Liver (tissue), 9 donors: Measurements from ENCODE around the gene ETS1. TPM values are rescaled to one million over a fixed set of nuclear protein-coding genes. Genes with fewer than 3 reads are reported as not detected.

Experiments used
- DNase-seq: peaks from one replicate; pipeline ENCODE4 v3.0.0-alpha.2; 2017; ENCODE audit warnings: low spot score
- H3K27ac ChIP-seq, 2 donors: one replicate each; pipeline ENCODE4 v1.7.0; 2013; ENCODE audit warnings: inconsistent platforms in 2 of 2, low read length in 2 of 2, control low read depth in 1 of 2, low read depth in 1 of 2, mild to moderate bottlenecking in 1 of 2
- H3K27me3 ChIP-seq, 4 donors: one replicate each; pipeline versions ENCODE4 v1.6.1 to v1.7.0; 2013; ENCODE audit warnings: low read length in 3 of 4, inconsistent platforms in 1 of 4, mild to moderate bottlenecking in 1 of 4, moderate library complexity in 1 of 4; ENCODE audit not compliant: control insufficient read depth in 4 of 4, insufficient read depth in 4 of 4
- H3K36me3 ChIP-seq, 4 donors: one replicate each; pipeline versions ENCODE4 v1.6.1 to v1.7.0; 2013; ENCODE audit warnings: low read length in 3 of 4, mild to moderate bottlenecking in 3 of 4, low read depth in 1 of 4, moderate library complexity in 1 of 4; ENCODE audit not compliant: control insufficient read depth in 4 of 4, insufficient read depth in 3 of 4
- H3K4me1 ChIP-seq, 4 donors: one replicate each; pipeline versions ENCODE4 v1.6.1 to v1.7.0; 2013; ENCODE audit warnings: low read length in 3 of 4, mild to moderate bottlenecking in 3 of 4, moderate library complexity in 1 of 4; ENCODE audit not compliant: control insufficient read depth in 4 of 4, insufficient read depth in 4 of 4
- H3K4me3 ChIP-seq, 3 donors: one replicate each; pipeline versions ENCODE4 v1.6.1 to v1.7.0; 2013; ENCODE audit warnings: low read length in 3 of 3, control low read depth in 1 of 3, low read depth in 1 of 3, mild to moderate bottlenecking in 1 of 3
- H3K9ac ChIP-seq, 2 donors: one replicate each; pipeline ENCODE4 v1.7.0; 2013; ENCODE audit warnings: low read length in 2 of 2, mild to moderate bottlenecking in 2 of 2, moderate library complexity in 2 of 2, control low read depth in 1 of 2, low read depth in 1 of 2
- H3K9me3 ChIP-seq, 4 donors: one replicate each; pipeline versions ENCODE4 v1.6.1 to v1.7.0; 2013; ENCODE audit warnings: low read length in 3 of 4; ENCODE audit not compliant: control insufficient read depth in 4 of 4
- CTCF ChIP-seq: fragments of 150-350 bp; IDR thresholded peaks from 2 replicates; pipeline ENCODE4 v1.5.1; 2017; ENCODE audit warnings: improper control_type of control experiment, low read depth, low read length; ENCODE audit not compliant: missing input control
- FOXA1 ChIP-seq: IDR thresholded peaks from 2 replicates; pipeline ENCODE4 v1.6.1; 2016; ENCODE audit warnings: antibody characterized with exemption
- GABPA ChIP-seq, 2 donors: IDR thresholded peaks in 1 of 2; conservative IDR thresholded peaks in 1 of 2; 2 replicates each; pipeline ENCODE4 v1.6.1; 2016; ENCODE audit warnings: antibody characterized with exemption in 2 of 2, mild to moderate bottlenecking in 1 of 2, moderate library complexity in 1 of 2
- JUND ChIP-seq, 2 donors: IDR thresholded peaks; 2 replicates each; pipeline ENCODE4 v1.6.1; 2016; ENCODE audit warnings: antibody characterized with exemption in 2 of 2
- NR2F2 ChIP-seq: IDR thresholded peaks from 2 replicates; pipeline ENCODE4 v1.6.1; 2016; ENCODE audit warnings: antibody characterized with exemption
- RAD21 ChIP-seq, 2 donors: IDR thresholded peaks; 2 replicates each; pipeline ENCODE4 v1.6.1; 2016; ENCODE audit warnings: antibody characterized with exemption in 2 of 2, mild to moderate bottlenecking in 2 of 2
- SP1 ChIP-seq: IDR thresholded peaks from 2 replicates; pipeline ENCODE4 v1.6.1; 2018; ENCODE audit warnings: antibody characterized with exemption, mild to moderate bottlenecking
- TAF1 ChIP-seq: conservative IDR thresholded peaks from 2 replicates; pipeline ENCODE4 v1.6.1; 2016; ENCODE audit warnings: antibody characterized with exemption, mild to moderate bottlenecking
- YY1 ChIP-seq: IDR thresholded peaks from 2 replicates; pipeline ENCODE4 v1.6.1; 2016; ENCODE audit warnings: antibody characterized with exemption, mild to moderate bottlenecking
- WGBS: extraction: QIAGEN DNeasy Blood & Tissue Kit; methylation state at CpG from one replicate; pipeline ENCODE4 v1.1.7; 2013; 5-methylcytosine and 5-hydroxymethylcytosine counted together
- polyA plus RNA-seq, 2 donors: library from polyadenylated mRNA; stranded (reverse) in 1 of 2; unstranded in 1 of 2; fragments of 200-250 nt in 1 of 2; fragments of >200 nt in 1 of 2; fragmentation: Nextera tagmentation in 1 of 2; extraction: Ambion mirVana in 1 of 2; gene quantifications; one replicate each; pipeline versions ENCODE4 v1.2.1 to v1.2.3, GENCODE V29; 2013 to 2015
- total RNA-seq, 2 donors: library from RNA; depleted of rRNA; stranded (reverse); fragments of >200 nt; gene quantifications; one replicate each; pipeline ENCODE4 v1.2.3, GENCODE V29; 2014
- TF ChIP-seq, protein P1 (sequence below): IDR thresholded peaks from 2 replicates; pipeline ENCODE4 v1.6.1; 2016; ENCODE audit warnings: antibody characterized with exemption
- TF ChIP-seq, protein P2 (sequence below): IDR thresholded peaks from 2 replicates; pipeline ENCODE4 v1.6.1; 2016; ENCODE audit warnings: antibody characterized with exemption
- TF ChIP-seq, protein P3 (sequence below): IDR thresholded peaks from 2 replicates; pipeline ENCODE4 v1.6.1; 2016; ENCODE audit warnings: antibody characterized with exemption, mild to moderate bottlenecking
- donor health status: healthy.
- donor health status: healthy.
- donor health status: healthy.
- donor health status: healthy.
- donor health status: healthy.

The ETS1 gene
- total and polyA plus RNA-seq, 4 donors, result 4.8 to 30.0 (median 20.3) TPM

DNA sequence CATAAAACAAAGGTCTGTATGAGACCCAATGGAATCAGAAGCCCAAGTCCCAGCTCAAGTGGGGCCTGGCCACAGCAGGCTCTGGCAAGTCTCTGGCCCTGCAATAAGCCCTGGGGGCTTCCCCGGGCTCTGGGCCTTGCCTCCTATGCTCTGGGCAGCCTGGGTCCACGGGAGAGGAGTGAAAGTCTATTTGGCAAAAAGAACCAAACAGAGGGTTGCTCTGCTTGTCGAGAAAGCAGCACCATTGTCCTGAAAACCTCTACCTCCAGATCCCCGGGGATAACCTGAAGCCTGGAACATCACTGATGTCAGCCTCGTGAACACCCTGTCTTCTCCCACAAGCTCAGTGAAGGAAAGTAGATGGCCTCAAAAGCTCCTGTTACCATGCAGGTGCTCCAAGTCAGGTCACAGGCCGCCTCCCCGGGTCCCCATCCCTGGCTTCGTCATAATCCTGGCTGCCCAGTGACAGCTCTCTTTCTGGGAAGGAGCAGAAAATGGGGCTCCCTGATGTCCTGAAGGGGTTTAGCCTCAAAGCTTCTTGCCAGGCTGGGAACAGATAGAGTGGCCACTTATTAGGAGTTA, 46.1 kb upstream of the ETS1 start:
- Histone ChIP-seq H3K9me3 (no peaks in the 10 kb centered on the region), H3K36me3 (no peaks in the 10 kb centered on the region), H3K9ac (no peak overlapping the region), H3K27me3 (no peaks in the 10 kb centered on the region), H3K4me3 (no peak overlapping the region), H3K4me1 (peaks cover 0 to 21% (median 18%) of the 10 kb centered on the region in 4 donors), H3K27ac (no peak overlapping the region)
- TF ChIP-seq JUND (IDR thresholded peaks at IDR 0.05) (no peak), CTCF (no peak)
- TF ChIP-seq, protein P1, sequence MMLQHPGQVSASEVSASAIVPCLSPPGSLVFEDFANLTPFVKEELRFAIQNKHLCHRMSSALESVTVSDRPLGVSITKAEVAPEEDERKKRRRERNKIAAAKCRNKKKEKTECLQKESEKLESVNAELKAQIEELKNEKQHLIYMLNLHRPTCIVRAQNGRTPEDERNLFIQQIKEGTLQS, result no peak
- 79% methylated on average over 8 of the region's 8 CpGs for WGBS
- DNase-seq, result no peak

- no peak overlapping the region for H3K4me3 ChIP-seq
- H3K36me3 ChIP-seq, result no peaks in the 10 kb centered on the region
- TF ChIP-seq, protein P2, sequence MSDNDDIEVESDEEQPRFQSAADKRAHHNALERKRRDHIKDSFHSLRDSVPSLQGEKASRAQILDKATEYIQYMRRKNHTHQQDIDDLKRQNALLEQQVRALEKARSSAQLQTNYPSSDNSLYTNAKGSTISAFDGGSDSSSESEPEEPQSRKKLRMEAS, result no peak
- TF ChIP-seq RAD21 (IDR thresholded peaks at IDR 0.05) (peak; percentile 70 to 82), CTCF (peak; percentile 50)
- H3K9ac ChIP-seq, result no peak overlapping the region
- no peak for DNase-seq
- WGBS, result 70% methylated on average over 6 of the region's 6 CpGs
- H3K27ac ChIP-seq, result no peak overlapping the region
- H3K27me3 ChIP-seq, result no peaks in the 10 kb centered on the region
- peaks cover 0 to 21% (median 18%) of the 10 kb centered on the region in 4 donors for H3K4me1 ChIP-seq
- no peaks in the 10 kb centered on the region for H3K9me3 ChIP-seq
Measured at GRCh38 chr11:128632141-128632791, 44.9 kb upstream of the ETS1 start.

DNA sequence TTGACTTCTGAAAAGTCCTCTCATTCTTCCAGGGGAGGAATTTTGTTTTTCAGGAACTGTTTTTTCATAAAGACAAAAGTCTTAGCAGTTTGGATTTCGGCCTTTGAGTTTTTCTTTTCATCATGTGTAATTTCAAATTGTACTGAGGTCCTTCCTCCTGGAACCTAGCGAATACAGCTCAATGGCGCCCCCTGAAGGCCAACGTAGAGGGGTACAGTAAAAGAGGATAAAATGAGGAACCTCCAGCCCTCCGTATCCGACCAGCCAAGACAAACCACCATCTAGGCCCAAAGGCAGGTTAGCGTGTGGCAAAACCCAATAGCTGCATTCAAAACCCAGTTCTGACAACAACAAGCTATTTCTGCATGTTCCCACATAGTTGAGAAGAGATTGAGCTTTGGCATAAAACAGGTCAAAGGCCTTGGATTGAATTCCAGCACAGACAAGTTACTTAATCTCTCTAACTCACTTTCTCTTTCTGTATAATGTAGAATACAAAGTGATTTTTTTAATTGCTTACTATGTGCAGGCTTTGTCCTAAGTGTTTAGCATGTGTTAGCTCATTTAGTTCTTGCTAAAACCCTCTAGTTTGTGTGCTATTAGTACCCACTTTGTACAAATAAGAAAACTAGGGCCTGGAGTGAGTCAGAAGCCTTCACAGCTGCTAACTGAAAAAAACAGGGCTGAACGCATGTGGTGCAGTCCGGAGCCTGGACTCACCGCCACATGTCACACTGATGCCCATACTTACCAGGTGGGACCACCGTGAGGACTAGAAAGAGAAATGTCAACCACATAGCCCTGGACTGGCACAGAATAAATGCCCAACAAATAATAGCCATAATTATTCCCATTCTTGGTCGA, 43.2 kb upstream of the ETS1 start:
- Histone ChIP-seq H3K9me3 (no peaks in the 10 kb centered on the region), H3K4me1 (peaks cover 0 to 33% (median 28%) of the 10 kb centered on the region in 4 donors), H3K36me3 (no peaks in the 10 kb centered on the region), H3K27ac (peak overlapping the region; percentile 64 to 81), H3K9ac (peak overlapping the region in 1 of 2 donors; percentile 57), H3K27me3 (no peaks in the 10 kb centered on the region), H3K4me3 (no peak overlapping the region)
- DNase-seq, result peak; percentile 84
- 28% methylated on average over 12 of the region's 12 CpGs for WGBS
- TF ChIP-seq JUND (IDR thresholded peaks at IDR 0.05) (no peak), GABPA (IDR thresholded peaks at IDR 0.05 in 1 of 2, conservative IDR thresholded peaks at IDR 0.05 in 1 of 2) (no peak), FOXA1 (no peak), CTCF (peak; percentile 96), YY1 (no peak), SP1 (no peak), TAF1 (no peak), NR2F2 (no peak)
- TF ChIP-seq, protein P3, sequence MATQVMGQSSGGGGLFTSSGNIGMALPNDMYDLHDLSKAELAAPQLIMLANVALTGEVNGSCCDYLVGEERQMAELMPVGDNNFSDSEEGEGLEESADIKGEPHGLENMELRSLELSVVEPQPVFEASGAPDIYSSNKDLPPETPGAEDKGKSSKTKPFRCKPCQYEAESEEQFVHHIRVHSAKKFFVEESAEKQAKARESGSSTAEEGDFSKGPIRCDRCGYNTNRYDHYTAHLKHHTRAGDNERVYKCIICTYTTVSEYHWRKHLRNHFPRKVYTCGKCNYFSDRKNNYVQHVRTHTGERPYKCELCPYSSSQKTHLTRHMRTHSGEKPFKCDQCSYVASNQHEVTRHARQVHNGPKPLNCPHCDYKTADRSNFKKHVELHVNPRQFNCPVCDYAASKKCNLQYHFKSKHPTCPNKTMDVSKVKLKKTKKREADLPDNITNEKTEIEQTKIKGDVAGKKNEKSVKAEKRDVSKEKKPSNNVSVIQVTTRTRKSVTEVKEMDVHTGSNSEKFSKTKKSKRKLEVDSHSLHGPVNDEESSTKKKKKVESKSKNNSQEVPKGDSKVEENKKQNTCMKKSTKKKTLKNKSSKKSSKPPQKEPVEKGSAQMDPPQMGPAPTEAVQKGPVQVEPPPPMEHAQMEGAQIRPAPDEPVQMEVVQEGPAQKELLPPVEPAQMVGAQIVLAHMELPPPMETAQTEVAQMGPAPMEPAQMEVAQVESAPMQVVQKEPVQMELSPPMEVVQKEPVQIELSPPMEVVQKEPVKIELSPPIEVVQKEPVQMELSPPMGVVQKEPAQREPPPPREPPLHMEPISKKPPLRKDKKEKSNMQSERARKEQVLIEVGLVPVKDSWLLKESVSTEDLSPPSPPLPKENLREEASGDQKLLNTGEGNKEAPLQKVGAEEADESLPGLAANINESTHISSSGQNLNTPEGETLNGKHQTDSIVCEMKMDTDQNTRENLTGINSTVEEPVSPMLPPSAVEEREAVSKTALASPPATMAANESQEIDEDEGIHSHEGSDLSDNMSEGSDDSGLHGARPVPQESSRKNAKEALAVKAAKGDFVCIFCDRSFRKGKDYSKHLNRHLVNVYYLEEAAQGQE, result no peak
- TF ChIP-seq, protein P1, result no peak
